Ecto neural progenitor cell (in vitro differentiated cells): ENCODE measurements around the gene OCEL1.
A peak's percentile ranks its signal among the peaks of the same experiment; 100 is the strongest.
"Not testable (repeated sequence)": the region's sequence is repeated elsewhere in the genome, so short reads cannot be mapped to it uniquely, and the experiment has no call there.

Experiments used
- DNase-seq: peaks from one replicate; pipeline ENCODE4 v3.0.0-alpha.2; 2018; ENCODE audit warnings: low spot score

OCEL1 gene

DNA sequence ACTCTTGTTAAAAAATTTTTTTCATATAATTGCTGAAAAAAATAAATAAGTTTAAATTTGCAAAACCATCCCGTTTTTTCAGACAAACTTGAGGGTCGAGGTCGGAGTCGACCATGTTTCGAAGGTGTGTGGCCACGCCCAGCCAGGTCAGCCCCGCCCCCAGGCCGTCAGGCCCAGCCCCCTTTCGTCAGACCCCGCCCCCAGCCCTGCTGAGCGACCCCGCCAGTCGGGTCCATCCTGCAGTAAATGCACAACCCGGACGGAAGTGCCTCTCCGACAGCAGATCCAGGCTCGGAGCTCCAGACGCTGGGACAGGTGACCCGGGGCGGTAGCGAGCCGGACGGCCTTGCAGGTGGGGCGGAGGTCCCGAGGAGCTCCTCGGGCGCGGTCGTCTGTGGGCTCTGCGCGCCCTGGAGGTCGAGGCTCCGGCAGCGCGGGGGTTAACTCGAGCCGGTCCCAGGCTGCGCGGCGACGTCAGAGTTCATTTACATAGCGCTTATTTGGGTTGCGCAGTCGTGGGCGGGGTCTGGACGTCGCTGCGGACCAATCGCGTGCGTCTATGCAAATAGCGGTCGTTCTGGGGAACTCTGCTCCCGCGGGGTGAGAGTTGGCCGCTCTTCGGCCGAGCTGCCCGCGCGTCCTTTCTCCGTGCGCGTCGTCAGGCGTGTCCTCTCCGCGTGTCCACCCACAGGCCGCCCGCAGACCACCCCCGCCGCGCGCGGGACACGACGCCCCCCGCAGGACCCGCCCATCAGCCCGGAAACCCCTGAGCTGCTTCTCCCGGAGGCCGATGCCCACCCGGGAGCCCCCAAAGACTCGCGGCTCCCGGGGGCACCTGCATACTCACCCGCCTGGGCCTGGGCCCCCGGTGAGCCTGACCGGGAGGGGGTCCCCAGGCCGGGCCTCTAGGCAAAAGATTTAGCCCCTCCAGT lies at the start of gene OCEL1:
Gene OCEL1, plus strand, starts transcription at position 225 of the 932 bp plus-strand sequence. Its CDS starts 22 bp downstream, at position 247.
- peak; percentile 98 for DNase-seq

DNA sequence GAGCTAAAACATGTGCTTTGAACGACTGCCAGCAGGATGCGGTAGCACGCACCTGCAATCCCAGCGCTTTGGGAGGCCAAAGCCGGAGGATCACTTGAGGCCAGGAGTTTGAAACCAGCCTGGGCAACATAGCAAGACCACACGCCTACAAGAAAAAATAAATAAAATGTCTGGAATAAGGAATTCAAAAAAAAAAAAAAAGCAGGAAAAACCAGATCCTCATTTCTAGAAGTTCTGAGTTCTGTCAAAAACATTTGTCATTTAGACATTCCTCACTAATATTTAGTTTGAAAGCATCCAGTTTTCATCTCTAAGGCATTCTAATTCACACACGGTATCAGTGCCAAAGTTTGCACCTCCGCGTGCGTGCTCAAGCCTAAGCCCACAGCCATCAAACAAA lies 47.7 kb upstream of the OCEL1 start:
- DNase-seq = no peak

GRCh38 chr19:17180997-17181702 lies 44.9 kb upstream of the OCEL1 start:
- peak; percentile 58 for DNase-seq

DNA sequence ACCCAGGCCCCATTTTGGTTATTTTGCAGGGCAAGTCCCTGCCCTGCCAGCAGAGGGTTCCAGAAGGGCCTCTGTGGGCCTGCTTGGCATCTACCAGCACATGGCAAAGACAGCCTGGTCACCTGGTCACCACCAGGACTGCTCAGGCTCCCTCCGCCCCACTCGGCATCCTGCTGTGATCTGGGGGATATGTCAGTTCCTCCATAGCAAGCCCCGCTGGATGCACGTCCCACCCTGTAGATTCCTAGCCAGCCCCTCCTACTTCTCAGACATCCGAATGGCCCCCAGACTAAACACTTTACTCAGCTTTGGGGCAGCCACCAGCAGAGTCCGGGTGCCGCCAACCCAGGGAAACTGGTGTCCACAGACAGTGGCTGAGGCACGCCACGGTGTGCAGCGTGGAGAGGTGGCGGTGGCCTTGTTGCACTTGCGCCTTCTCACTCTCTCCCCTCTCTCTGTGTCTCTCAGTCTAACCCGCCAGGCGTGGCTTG lies 42.7 kb upstream of the OCEL1 start:
- no peak for DNase-seq

GRCh38 chr19:17183858-17184321 lies 42.1 kb upstream of the OCEL1 start:
- no peak for DNase-seq

DNA sequence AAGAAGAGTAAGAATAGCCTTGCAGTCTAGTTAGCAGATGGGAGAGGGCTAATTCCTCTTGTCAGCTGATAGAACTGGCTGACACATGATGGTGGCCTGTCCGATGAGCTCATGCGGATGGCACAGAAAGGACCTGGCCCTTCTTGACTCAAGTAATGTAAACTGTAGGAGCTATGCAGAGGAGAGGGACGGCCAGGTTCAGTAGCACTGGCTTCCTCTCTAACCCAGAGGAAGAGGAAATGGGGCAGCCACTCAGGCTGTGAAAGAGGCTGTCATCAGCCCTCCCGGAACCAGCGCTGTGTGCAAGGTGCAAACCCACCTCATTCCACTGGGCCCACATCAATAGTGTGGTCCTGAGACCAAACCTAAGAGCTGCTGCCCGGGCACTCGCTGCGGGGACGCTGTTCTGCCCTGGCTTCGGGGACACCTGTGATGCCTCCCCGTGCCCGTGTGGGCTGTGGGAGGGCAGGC lies 41.6 kb upstream of the OCEL1 start:
- DNase-seq = no peak

DNA sequence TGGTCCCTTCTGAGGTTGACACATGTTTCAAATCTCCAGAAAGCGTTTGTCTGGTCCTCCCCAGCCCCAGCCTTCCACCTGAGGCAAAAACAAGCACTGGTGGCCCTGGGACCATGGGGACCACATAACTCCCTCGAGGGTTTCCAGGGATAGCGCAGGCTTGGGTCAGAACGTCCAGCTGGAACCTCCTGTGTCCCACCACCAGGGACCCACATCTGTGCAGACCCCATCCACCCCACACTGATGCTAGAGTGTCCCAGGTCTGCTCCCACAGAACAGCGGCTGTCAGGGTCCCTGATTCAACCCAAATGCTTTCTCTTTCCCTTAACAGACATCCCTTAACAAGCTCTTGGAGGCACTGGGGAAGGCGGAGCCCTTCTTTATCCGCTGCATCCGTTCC lies 40.4 kb upstream of the OCEL1 start:
- no peak for DNase-seq

DNA sequence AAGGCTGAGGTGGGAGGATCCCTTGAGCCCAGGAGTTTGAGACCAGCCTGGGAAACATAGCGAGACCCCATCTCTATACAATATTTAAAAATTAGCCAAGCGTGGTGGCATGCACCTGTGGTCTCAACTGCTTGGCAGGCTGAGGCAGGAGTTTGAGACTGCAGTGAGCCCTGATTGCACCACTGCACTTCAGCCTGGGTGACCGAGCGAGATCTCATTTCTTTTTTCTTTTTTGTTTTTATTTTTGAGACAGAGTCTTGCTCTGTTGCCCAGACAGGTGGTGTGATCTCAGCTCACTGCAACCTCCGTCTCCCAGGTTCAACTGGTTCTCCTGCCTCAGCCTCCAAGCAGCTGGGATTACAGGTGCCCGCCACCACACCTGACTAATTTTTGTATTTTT lies 34.3 kb upstream of the OCEL1 start:
- not testable (repeated sequence) for DNase-seq

- DNase-seq = no peak
Observed at GRCh38 chr19:17192751-17193150, 33.3 kb upstream of the OCEL1 start.

GRCh38 chr19:17194608-17195007 lies 31.4 kb upstream of the OCEL1 start:
- no peak for DNase-seq

DNA sequence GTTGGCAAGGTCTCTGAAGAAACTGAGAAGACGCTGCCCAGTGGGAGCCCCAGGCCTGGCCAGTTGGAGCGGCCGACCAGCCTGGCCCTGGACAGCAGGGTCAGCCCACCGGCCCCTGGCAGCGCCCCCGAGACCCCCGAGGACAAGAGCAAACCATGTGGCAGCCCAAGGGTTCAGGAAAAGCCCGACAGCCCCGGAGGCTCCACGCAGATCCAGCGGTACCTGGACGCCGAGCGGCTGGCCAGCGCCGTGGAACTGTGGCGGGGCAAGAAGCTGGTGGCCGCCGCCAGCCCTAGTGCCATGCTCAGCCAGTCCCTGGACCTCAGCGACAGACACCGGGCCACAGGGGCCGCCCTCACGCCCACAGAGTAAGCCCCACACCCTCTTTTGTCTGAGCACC lies 30.9 kb upstream of the OCEL1 start:
- DNase-seq = no peak

DNA sequence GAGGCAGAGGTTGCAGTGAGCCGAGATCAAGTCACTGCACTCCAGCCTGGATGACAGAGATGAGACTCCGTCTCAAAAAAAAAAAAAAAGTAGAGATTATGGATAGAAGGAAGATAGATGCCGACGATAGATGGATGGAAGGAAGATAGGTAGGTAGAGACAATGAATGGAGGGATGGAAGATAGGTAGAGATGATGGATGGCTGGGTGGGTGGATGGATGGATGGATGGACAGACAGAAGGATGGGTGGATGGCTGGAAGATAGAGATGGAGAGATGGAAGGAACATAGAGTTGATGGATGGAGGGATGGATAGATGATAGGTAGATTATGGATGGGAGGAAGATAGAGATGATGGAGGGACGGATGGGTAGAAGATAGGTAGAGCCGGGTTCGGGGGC lies 29.4 kb upstream of the OCEL1 start:
- no peak for DNase-seq

GRCh38 chr19:17197666-17198065 lies 28.4 kb upstream of the OCEL1 start:
- no peak for DNase-seq

- DNase-seq = no peak
Observed at GRCh38 chr19:17200408-17201079, 25.5 kb upstream of the OCEL1 start.

GRCh38 chr19:17202249-17202648 lies 23.8 kb upstream of the OCEL1 start:
- DNase-seq = no peak

GRCh38 chr19:17202713-17203112 lies 23.3 kb upstream of the OCEL1 start:
- DNase-seq = no peak

DNA sequence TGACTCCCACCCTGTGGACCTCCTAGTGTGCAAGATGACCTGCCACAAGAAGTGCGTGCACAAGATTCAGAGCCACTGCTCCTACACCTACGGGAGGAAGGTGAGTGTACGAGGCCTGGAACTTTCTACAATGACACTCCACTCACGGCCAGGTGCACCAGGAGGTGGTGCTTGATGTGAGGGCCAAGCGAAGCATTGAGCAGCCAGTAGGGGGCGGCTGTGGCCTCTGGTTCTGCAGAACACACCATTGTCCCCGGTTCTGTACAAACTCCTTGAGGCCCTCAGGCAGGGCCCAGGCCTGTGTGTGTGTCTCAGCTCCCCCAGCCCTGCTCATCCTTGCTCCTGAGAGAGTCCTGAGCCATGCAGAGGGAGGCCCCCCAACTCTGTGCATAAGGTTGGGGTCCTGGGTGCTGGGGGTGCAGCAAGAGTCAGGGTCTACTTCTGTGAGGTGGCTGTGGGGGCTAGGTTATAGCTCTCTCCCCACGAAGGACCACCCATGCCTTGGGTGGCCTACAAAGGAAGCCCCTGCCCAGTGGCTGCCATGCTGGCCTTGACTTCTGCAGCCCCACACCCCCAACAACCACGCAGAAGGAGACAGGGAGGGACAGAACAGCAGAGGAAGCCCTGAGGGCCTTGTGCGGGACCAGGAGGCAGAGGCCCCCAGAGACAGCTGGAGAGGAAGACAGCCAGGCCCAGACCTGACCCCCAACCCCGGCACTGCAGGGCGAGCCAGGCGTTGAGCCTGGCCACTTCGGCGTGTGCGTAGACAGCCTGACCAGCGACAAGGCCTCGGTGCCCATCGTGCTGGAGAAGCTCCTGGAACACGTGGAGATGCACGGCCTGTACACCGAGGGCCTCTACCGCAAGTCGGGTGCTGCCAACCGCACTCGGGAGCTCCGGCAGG lies 20.5 kb upstream of the OCEL1 start:
- DNase-seq = peak; percentile 65

- no peak for DNase-seq
Observed at GRCh38 chr19:17206736-17207581, 19.1 kb upstream of the OCEL1 start.

- peak; percentile 93 for DNase-seq
Observed at GRCh38 chr19:17209126-17210036, 16.6 kb upstream of the OCEL1 start.
